GM12873 (cell line): ENCODE data around the gene CNN2.

Source experiments
- TF ChIP-seq, protein P1 (sequence below): IDR thresholded peaks from 2 replicates; pipeline ENCODE4 v1.5.1; 2012; ENCODE audit warnings: low read depth, mild to moderate bottlenecking, moderate library complexity, low read length, control low read depth; ENCODE audit not compliant: insufficient read depth; ENCODE audit errors: missing control alignments

CNN2 gene

DNA sequence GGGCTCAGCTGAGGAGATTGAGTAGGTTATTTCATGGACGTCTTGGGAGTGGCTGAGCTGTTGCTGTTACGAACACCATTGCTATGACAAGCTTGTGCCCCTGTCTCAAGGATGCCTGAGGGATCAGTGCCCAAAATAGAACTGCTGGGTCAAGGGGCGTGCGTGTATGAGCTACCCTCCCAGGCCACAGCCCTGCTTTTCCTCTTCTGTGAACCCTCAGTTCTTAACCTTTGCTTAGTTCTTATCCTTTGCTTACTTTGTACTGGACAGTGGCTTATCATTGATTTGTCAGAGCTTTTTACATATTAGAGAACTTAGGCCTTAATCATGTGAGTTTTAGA is 49.6 kb downstream of the CNN2 start:
- TF ChIP-seq, protein P1, sequence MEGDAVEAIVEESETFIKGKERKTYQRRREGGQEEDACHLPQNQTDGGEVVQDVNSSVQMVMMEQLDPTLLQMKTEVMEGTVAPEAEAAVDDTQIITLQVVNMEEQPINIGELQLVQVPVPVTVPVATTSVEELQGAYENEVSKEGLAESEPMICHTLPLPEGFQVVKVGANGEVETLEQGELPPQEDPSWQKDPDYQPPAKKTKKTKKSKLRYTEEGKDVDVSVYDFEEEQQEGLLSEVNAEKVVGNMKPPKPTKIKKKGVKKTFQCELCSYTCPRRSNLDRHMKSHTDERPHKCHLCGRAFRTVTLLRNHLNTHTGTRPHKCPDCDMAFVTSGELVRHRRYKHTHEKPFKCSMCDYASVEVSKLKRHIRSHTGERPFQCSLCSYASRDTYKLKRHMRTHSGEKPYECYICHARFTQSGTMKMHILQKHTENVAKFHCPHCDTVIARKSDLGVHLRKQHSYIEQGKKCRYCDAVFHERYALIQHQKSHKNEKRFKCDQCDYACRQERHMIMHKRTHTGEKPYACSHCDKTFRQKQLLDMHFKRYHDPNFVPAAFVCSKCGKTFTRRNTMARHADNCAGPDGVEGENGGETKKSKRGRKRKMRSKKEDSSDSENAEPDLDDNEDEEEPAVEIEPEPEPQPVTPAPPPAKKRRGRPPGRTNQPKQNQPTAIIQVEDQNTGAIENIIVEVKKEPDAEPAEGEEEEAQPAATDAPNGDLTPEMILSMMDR = no peak

DNA sequence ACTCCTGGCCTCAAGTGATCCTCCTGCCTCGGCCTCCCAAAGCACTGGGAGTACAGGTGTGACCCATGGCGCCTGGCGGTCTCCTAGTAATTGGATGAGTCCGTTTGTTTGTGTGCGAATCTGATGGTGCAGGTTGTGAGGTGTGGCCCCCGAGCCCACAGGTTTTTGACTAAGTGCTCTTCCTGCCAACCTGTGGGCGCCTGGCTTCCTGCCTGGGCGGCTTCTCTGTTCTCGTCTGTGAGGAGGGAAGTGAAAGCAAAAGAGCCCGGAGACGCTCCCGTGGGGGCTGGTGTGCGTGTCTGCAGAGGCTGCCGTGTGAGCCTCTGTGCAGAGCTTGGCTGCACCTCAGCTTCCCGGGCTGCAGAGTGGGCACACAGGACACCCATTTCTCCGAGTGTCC is 50.5 kb downstream of the CNN2 start:
- TF ChIP-seq, protein P1 = no peak

DNA sequence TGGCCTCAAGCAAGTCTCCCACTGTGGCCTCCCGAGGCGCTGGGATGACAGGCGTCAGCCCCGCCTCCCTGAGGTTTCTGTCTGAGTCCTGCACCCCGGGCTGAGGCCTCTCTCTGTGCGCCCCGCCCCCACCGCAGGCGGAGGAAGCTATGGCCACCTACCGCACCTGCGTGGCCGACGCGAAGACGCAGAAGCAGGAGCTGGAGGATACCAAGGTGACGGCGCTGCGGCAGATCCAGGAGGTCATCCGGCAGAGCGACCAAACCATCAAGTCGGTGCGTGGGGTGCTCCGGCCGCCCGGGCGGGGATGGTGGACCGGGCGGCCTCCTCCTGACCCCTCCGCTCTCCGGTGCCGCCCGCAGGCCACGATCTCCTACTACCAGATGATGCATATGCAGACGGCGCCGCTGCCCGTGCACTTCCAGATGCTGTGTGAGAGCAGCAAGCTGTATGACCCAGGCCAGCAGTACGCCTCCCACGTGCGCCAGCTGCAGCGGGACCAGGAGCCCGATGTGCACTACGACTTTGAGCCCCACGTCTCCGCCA is 53.2 kb downstream of the CNN2 start:
- TF ChIP-seq, protein P1 = no peak

DNA sequence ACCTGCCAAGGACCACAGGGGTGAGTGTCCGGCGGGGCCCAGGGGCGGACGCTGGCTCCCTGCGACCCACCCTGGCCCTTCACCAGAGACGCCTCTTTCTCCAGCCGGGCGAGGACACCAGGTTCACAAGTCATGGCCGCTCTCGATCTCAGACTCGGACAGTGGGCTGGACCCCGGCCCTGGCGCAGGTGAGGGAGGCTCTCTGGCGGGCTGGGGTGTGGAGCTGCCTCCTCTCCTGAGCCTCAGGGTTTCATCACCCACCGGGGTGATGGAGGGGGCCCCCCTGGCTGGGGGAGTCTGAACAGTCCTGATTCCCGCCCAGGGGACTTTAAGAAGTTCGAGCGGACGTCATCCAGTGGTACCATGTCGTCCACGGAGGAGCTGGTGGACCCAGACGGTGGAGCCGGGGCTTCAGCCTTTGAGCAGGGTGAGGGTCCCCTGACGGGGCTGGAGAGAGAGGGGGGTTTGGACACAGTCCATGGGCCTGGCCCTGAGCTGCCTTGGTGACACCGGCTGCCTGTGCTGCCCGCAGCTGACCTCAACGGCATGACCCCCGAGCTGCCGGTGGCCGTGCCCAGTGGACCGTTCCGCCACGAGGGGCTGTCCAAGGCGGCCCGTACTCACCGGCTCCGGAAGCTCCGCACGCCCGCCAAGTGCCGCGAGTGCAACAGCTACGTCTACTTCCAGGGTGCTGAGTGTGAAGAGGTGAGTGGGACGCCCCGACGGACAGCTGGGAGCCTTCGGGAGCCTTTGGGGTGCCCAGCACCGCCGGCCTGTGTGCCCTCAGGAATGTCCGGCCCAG is 54.2 kb downstream of the CNN2 start:
- TF ChIP-seq, protein P1 = no peak

DNA sequence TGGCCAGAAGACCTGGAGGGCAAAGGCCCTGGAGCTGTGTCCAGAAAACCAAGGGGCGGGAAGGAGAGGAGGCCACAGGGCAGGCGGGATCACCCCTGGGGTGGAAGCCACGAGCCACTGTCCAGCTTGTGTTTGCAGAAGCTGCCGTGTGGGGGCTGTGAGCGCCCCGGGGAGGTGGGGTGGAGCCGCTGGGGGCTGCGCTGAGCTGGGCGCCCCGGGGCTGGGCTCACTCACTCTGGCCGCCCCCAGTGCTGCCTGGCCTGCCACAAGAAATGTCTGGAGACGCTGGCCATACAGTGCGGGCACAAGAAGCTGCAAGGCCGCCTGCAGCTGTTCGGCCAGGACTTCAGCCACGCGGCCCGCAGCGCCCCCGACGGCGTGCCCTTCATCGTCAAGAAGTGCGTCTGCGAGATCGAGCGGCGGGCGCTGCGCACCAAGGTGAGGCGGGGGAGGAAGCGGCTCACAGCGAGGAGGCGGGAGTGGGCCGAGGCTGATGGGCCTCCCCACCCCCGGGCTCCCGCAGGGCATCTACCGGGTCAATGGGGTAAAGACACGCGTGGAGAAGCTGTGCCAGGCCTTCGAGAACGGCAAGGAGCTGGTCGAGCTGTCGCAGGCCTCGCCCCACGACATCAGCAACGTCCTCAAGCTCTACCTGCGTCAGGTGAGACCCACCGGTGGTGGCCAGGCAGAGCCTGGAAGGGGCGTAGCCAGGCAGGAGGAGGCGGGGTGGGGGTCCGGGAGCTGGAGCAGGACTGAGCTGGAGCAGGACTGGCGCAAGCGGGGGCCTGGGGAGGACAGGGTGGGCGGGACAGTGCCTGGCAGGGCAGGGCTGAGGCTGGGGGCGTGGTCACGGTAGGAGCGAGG is 55.1 kb downstream of the CNN2 start:
- TF ChIP-seq, protein P1 = no peak

DNA sequence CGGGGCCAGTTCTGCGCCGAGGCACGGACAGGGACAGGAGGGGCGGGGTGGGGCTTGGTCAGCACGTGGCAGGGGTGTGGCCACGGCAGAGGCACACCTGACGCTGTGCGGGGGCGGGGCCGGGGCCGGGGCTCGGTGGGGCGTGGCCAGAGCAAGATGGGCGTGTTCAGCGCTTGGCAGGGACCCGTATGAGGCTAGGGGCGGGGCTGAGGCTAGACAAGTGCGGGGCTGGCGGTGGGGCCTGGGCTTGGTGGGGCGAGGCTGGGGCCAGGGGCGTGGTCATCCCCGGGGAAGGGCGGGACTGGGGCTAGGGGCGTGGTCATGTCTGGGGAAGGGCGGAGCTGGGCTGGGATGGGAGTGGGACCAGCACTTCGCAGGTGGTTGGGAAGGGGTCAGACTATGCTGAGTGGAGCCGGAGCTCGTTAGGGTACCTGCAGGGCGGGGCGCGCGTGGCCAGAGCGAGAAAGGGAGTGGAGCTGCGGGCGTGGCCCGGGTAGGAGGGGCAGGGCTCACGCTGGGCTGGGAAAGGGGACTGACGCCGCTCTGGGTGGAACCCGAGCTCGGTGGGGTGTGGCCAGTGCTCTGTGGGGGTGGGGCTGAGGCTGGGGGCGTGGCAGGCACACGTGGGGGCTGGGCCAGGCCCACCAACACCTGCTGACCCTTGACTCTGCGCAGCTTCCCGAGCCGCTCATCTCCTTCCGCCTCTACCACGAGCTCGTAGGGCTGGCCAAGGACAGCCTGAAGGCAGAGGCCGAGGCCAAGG is 55.9 kb downstream of the CNN2 start:
- TF ChIP-seq, protein P1 = no peak
